ENCODE measurements around the gene LAMB2.

LAMB2 gene

DNA sequence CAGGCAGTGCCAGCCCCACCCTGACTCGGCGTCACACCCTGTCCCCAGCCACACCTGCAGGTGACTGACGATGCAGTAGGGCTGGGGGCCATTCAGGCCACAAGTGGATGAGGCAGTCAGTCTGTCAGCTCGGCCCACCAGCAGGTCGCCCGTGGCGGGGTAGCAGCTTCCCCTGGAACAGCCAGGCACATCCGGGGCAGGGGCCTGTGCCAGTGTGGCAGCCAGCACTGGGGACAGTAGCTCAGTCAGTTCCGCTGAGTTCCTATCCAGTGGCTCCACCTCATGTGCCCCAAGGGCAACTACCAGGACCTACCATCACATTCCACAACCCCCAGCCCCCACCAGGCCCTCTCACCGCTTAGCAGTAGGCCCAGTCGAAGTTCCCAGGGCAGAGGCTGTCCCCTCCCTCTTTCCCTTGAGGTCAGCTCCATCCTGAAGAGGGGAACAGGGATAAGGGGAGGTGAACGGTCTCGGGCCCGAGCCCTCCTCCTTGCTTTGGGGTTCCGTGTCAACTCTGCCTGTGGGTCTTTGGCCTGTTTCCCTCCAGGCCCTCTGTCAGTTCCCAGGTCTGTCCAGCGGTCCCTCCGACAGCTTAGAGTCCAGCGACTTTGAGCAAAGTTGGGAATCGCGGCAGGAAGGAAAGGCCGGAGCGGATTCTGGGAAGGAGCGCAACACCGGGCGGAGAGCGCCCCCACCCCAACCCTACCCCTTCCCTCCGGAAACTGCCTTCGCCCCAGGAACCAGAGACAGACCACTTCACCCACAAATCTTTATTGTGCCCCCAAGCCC is at the start of gene LAMB2:
Gene LAMB2 (minus strand): TSS at position 614 of the 789 bp plus-strand sequence. CDS start 183 bp downstream, at position 431.
- no peak for DNase-seq (ENCODE audit: low read depth in 2 of 3, low spot score in 1 of 3)

DNA sequence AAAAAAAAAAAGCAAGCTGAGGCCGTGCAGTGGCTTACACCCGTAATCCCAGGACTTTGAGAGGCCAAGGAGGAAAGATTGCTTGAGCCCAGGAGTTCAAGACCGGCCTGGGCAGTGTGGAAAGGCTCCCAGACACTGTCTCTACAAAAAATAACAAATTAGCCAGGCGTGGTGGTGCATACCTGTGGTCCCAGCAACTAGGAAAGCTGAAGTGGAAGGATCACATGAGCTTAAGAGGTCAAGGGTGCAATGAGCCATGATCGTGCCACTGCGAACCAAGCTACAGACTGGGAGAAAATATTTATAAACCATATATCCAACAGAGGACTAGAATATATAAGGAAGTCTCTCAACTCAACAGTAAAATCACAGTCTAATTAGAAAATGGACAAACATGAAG is 48.5 kb upstream of the LAMB2 start:
- no peak for DNase-seq (ENCODE audit: low read depth in 2 of 3, low spot score in 1 of 3)

- no peak for DNase-seq (ENCODE audit: low read depth in 2 of 3, low spot score in 1 of 3)
Observed at GRCh38 chr3:49180116-49180515, 47.3 kb upstream of the LAMB2 start.

DNA sequence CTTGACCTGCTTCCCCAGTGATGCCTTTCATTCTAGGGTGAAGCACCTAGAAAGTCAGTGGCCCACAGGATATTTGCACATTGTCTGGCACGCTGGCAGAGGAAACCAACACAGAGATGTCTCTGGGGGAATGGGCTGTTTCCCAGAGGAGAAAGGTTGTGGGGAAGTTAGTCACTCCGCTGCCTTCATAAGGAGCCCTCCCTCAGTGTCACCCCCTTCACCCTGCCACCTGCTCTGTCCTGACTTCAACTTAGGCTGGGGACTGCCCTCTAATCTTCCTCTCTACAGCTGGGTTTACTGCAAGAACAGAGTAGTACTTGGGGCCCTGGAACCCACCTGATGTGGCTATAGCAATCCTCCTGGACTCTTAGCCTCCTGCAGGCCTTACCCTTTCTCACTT is 44.2 kb upstream of the LAMB2 start:
- no peak for DNase-seq (ENCODE audit: low read depth in 2 of 3, low spot score in 1 of 3)

DNA sequence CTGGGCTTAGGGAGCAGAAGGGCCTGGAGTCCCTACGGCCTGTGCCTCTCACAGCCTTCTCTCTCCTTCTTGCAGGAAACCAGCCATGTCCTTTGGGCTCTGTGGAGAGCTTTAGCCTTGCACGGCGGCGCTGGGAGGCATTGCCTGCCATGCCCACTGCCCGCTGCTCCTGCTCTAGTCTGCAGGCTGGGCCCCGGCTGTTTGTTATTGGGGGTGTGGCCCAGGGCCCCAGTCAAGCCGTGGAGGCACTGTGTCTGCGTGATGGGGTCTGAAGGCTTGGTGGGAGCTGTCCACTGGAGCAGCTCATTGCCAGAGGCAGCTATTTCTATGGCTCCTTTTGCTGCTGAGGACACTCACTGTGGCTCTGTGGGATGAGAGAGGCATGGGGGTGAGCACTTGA is 42.7 kb upstream of the LAMB2 start:
- no peak for DNase-seq (ENCODE audit: low read depth in 2 of 3, low spot score in 1 of 3)

DNA sequence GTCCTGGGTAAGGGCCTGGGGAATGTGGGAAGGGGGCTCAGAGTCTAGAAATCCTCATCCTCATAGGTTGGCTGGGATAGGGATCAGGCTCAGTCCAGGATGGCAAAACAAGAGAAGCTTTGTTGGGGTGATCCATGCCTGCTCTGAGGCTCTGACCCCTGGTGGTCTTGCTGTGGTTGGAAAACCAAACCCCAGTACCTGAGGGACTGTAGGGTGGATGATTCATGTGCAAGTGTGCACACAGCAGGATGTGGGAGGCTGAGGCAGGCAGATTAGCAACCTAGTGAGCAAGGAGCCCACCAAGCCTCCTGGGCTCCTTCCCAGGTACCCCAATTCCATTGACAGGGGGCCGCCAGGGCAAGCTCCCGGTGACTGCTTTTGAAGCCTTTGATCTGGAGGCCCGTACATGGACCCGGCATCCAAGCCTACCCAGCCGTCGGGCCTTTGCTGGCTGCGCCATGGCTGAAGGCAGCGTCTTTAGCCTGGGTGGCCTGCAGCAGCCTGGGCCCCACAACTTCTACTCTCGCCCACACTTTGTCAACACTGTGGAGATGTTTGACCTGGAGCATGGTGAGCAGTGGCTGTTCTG is 41.6 kb upstream of the LAMB2 start:
- no peak for DNase-seq (ENCODE audit: low read depth in 2 of 3, low spot score in 1 of 3)

DNA sequence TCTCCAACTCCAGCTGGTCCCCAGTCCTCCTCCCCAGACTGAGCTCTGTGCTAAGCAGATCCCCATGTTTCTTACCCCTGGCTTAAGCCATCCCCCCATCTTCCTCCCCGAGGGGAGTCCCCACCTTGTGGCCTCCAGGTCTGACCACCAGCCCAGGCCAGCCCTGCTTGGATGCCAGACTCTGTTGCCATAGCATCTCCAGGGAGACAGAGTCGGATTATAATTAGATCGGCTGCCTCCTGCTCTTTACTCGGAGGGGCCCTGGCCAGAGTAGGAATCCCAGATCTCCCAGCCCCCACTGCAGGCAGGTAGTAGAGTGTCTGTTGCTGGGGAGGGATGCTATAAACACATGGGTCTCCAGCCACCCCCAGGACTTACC is 40.9 kb upstream of the LAMB2 start:
- no peak for DNase-seq (ENCODE audit: low read depth in 2 of 3, low spot score in 1 of 3)

DNA sequence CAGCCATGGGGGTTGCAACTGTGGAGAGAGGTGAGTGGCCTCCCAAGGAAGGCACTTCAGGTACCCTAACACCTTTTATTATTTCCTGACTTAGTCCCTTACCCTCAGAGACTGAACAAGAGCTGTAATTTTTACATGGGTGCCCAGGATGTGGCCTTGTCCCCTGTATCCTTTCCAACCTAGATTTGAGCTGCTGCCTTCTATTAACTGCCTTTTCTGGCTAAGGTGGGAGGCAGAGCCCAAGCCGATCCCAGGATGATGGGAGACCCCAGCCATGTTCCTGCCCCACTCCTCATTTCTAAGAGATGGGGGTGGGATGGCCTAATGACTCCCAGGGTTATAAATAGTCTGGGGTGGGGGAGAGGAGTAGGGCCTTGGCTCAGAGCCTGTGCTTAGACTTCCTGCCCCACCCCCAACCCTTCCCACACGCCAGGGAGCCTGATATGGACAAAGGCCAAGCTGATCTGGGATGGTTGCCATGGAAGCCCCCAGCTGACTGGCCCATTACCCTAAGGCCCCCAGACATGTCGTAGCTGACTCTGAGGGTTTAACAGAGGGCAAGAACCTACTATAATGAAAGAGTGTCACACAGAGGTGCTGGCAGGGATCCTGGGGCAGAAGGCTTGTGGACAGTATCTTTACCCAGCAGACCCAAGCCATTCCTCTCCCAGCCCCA is 40.4 kb upstream of the LAMB2 start:
- no peak for DNase-seq (ENCODE audit: low read depth in 2 of 3, low spot score in 1 of 3)

DNA sequence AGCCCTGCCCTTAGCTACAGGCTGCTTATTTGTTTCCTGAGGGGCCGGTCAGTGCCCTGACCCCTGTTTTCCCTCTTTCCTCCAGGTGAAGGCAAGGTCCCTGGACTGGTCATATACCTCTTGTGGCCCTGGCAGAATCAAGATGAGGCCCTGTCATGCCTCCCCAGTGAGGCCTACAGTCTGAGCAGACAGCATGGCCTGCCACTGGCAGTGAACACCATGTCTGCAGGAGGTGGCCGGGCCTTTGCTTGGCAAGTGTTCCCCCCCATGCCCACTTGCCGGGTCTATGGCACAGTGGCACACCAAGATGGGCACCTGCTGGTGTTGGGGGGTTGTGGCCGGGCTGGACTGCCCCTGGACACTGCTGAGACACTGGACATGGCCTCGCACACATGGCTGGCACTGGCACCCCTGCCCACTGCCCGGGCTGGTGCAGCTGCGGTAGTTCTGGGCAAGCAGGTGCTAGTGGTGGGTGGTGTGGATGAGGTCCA is 39.7 kb upstream of the LAMB2 start:
- no peak for DNase-seq (ENCODE audit: low read depth in 2 of 3, low spot score in 1 of 3)

DNA sequence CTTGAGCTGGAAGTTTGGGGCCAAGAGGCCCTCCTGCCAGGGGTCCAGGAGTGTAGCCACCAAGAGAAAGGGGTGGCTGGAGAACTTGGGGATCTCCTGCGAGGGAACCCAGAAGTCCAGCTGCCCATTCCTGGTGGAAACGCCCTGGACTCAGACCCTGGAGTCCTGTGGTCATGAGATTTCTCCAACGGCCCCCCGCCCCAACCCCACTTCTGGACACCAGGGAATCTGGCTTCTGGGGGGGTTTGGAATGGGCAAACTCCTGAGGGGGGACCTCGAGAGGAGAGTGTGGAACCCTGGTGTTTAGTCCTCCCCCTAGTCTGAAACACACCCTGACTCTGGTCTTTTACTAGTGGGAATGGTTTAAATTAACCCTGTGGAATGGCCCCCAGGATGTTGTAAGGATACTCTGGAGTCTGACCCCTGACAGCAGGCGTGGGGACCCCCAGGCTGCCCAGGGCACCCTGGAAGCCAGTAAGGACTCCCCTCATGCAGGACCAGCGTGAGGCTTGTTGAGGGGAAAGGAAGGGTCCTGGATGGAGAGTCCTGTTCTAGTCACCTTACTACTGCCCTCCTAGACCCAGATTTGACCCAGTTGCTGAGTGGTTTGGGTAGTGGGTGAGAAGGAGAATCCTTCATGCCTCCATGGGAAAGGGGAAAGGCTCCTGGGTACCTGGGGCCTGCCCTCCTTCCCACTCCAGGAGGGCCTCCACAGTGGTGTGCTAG is 39.1 kb upstream of the LAMB2 start:
- DNase-seq (ENCODE audit: low read depth in 2 of 3, low spot score in 1 of 3) = no peak

GRCh38 chr3:49171119-49171774 is 38.4 kb upstream of the LAMB2 start, which contains the start of gene KLHDC8B:
TSS of gene KLHDC8B (plus strand) at chr3:49171598. CDS start at chr3:49172770, 1,172 bp downstream.
- DNase-seq (ENCODE audit: low read depth in 2 of 3, low spot score in 1 of 3) = peak; percentile 59 to 87 (median 79)

DNA sequence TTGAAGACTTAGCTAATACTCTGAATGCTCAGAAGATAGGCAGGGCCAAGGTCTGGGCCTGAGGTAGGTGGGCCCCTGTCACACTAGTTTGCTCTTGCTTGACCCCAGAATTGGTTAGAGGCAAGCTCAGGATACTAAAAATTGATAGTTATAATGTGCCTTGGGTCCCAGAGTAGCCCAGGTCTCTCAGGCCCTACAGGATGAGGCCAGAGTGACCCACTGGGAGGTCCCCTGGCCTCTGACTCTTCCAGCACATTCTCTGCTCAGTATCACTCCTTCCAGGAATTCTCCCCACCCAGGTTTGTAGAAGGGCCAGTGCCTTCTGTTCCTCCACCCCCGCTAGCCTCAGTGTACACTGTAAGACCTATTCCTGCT is 37.9 kb upstream of the LAMB2 start:
- DNase-seq (ENCODE audit: low read depth in 2 of 3, low spot score in 1 of 3) = no peak

- no peak for DNase-seq (ENCODE audit: low read depth in 2 of 3, low spot score in 1 of 3)
Observed at GRCh38 chr3:49166752-49167556, 34.1 kb upstream of the LAMB2 start.

GRCh38 chr3:49165771-49166751 is 33.2 kb upstream of the LAMB2 start, which contains the start of gene CCDC71:
TSS of gene CCDC71 (minus strand) at chr3:49166331. CDS start at chr3:49164208, 2,123 bp downstream.
- peak; percentile 60 to 69 (median 67) for DNase-seq (ENCODE audit: low read depth in 2 of 3, low spot score in 1 of 3)

DNA sequence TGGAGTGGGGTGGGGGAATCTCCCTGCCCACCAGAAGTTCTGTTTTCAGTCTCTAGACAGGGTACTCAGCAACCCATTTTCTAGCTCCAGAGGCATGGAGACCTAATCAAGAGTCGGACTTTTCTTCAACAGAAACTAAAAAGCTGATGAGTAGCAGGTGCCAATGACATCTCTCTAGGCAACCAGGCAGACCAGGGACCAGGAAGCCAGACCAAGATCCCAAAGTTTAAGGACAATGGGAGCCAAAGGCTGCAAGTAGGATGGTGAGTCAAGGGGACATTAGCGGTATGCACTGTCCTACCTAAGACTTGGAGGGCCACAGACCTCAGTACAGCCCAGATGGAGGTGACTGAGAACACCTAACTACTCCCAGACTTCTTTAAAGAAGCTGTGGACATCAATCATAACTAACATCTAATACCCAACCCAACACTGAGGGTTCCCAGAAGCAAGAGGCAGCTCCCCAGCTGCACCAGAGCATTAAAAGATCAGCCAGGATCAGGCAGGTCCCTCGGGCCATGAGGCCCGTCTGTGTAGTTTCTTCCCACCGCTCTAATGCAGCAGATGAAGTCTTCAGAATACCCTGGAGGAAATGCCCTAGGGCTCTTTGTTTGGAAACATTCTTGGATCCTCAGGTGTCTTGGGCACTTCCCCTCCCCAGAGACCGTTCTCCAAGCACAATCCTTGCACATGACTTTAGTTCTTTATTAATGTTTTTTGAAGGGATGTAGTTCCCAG is 32.3 kb upstream of the LAMB2 start:
- DNase-seq (ENCODE audit: low read depth in 2 of 3, low spot score in 1 of 3) = no peak

DNA sequence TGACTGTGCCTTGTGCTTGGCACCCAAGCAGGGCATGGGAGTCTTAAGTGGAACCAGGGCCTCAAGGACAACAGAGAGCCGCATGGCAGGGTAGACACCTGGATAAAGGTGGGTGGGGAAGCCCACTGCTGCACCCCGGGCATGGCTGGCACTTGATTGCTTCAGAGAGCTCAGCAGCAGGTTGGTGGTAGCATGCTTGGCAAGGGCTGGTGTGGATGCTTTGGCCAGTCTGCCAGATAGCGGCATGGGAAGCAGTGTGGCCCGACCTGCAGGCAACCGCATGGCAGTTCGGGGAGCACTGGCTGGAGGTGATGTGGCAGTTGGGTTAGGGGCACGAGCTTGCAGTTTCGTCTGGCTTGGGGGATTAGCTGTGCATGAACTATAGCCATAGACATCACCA is 30.8 kb upstream of the LAMB2 start:
- DNase-seq (ENCODE audit: low read depth in 2 of 3, low spot score in 1 of 3) = no peak

DNA sequence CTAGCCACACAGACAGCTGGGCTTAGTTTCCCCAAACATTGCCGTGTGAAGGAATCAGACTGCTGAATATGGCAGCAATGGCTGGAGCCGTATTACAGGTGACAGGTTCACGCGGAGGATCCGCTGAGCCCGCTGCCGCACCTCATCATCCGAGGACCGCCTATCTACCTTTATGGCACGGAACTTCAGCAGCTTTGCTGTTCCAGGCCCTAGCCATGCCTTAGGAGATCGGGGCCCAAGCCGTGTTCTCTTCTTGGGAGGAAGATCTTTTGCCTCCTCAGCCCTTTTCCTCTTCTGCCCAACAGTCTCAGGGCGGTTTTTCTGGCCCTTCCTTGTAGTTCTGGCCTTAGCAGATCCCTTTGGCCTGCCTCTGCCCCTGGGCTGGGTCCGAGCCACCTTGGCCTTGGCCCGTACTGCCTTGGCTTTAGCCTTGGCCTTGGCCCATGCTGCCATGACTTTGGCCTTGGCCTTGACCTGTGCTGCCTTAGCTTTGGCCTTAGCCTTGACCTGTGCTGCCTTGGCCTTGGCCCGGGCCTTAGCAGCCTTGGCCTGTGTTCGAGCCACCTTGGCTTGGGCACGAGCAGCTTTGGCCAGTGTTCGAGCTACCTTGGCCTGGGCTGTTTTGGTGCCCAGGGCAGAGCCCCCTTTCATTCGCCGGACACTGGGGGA is 30.0 kb upstream of the LAMB2 start:
- DNase-seq (ENCODE audit: low read depth in 2 of 3, low spot score in 1 of 3) = no peak

Data from stimulated activated CD4-positive, alpha-beta T cell treated with anti-CD3 and anti-CD28 coated beads, Interleukin-12 subunit alpha, Interleukin-12 subunit beta, amount 100 ng/mL, for 48 hours (primary cell).